AG09309 (cell line): ENCODE data around the gene CEP85L.

Experiments
- DNase-seq: peaks from one replicate; pipeline ENCODE4 v3.0.0-alpha.2; 2010; ENCODE audit warnings: low read depth
- H3K4me3 ChIP-seq: 2 replicates; pipeline ENCODE4 v1.5.1; 2011; ENCODE audit warnings: mild to moderate bottlenecking, low read depth, low read length, moderate library complexity; ENCODE audit not compliant: control insufficient read depth
- CTCF ChIP-seq: IDR thresholded peaks from 2 replicates; pipeline ENCODE4 v1.5.1; 2011; ENCODE audit warnings: mild to moderate bottlenecking, low read depth, low read length, inconsistent platforms; ENCODE audit not compliant: insufficient read depth, control insufficient read depth; ENCODE audit errors: missing control alignments

CEP85L gene

GRCh38 chr6:118674772-118675171 lies 23.4 kb upstream of the CEP85L start:
- TF ChIP-seq CTCF: no peak
- no peak overlapping the region for H3K4me3 ChIP-seq

GRCh38 chr6:118672678-118673077 lies 21.3 kb upstream of the CEP85L start:
- H3K4me3 ChIP-seq: no peak overlapping the region
- DNase-seq: no peak
- TF ChIP-seq CTCF: no peak

More at GRCh38 chr6:118674772-118675171, 23.4 kb upstream of the CEP85L start:
- DNase-seq: no peak

GRCh38 chr6:118669561-118669960 lies 18.2 kb upstream of the CEP85L start:
- no peak for TF ChIP-seq CTCF
- no peak overlapping the region for H3K4me3 ChIP-seq
- no peak for DNase-seq

- DNase-seq: peak; percentile 25
- TF ChIP-seq CTCF: no peak
- H3K4me3 ChIP-seq: no peak overlapping the region
Observed at GRCh38 chr6:118668761-118669385, 17.5 kb upstream of the CEP85L start.

- DNase-seq: no peak
- TF ChIP-seq CTCF: no peak
- H3K4me3 ChIP-seq: no peak overlapping the region
Observed at GRCh38 chr6:118667988-118668387, 16.6 kb upstream of the CEP85L start.

GRCh38 chr6:118665011-118665410 lies 13.6 kb upstream of the CEP85L start:
- TF ChIP-seq CTCF: no peak

More at GRCh38 chr6:118665011-118665410, 13.6 kb upstream of the CEP85L start:
- no peak for DNase-seq
- no peak overlapping the region for H3K4me3 ChIP-seq
